GM12874 (cell line): ENCODE results near the gene TUBGCP6.

ENCODE experiments used
- CTCF ChIP-seq: IDR thresholded peaks from 2 replicates; pipeline ENCODE4 v1.5.1; 2011; ENCODE audit warnings: low read depth, mild to moderate bottlenecking, control low read depth, low read length, moderate library complexity; ENCODE audit not compliant: insufficient read depth

TUBGCP6 gene

GRCh38 chr22:50264946-50265669 lies 20.3 kb upstream of the TUBGCP6 start:
- no peak for TF ChIP-seq CTCF

- no peak for TF ChIP-seq CTCF
These were observed 19.4 kb upstream of the TUBGCP6 start for GRCh38 chr22:50264104-50264745.

GRCh38 chr22:50262973-50263617 lies 18.3 kb upstream of the TUBGCP6 start:
- TF ChIP-seq CTCF: no peak

- no peak for TF ChIP-seq CTCF
These were observed 17.7 kb upstream of the TUBGCP6 start for GRCh38 chr22:50262460-50262911.

DNA sequence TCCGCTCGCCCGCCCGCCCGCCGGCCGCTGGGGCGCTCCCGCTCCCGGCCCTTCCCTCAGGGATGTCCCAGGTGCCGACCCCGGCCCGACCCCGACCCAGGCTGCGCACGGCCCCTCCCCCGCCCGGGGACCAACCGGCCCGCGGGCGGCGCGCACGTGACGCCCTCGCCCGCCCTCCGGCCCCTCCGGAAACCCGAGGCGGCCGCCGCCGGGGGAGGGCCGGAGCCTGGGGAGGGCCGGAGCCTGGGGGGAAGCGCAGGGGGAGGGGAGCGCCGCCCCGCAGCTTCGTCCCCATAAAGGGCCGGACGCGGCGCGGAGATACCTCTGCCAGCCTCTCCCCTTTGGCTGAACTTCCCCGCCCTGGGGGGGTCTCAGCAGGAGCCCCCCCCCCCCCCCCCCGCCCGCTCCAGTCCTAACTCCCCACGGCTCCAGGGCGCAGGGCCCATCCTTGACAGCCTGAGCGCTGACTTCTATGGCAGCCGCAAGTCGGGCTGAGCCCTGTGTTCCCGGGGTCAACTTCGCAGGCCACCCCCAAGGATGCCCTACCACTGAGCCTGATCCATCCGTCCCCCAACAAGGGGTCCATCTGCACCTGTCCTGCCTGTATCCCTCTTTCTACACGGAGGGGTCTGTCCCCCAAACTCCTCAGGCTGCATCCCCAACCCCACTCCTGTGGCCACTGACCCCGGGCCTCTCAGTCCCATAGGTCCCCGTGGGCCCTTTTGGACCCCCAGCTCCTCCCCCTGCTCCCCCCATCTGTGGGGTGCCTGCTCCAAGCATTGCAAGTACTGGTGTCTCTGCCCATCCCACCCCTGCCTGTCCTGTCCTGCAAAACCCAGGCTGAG lies 17.0 kb upstream of the TUBGCP6 start, which contains the start of gene MAPK12:
TSS of gene MAPK12 (minus strand) at position 69 of the 845 bp plus-strand sequence. CDS start 174 bp downstream, outside the sequence.
- TF ChIP-seq CTCF: no peak

DNA sequence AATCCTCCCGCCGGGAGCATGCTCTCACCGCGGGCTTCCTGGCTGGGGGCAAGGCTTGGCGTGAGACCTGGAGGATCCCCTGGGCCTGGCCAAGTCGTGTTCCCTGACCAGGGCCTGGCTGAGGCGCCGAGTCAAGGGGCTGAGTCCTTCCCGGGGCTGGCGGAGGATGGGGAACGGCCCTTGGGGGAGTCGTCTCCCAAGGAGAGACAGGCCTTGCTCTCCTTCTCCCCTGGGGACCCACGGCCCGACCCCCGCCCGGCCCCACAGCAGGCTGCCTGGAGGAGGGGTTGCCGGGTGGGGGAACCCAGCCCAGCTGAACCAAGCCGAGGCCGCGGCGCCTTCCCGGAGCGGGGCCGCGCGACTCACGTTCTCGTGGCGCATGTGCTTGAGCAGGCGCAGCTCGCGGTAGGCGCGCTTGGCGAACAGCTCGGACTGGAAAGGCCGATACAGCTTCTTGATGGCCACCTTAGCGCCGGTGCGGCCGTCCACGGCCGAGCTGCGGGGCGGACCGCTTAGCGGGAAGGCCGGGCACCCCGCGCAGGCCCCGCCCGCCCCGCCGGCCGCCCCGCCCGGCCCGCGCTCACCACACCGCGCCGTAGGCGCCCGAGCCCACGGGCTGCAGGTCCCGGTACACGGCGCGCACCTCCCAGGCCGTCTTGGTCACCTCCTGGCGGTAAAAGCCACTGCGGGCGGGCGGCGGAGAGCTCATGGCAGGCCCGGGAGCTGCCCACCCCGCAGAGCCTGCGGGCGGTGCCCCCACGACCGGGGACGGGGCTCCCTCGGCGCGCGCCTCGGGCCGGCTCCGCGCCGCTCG lies 16.2 kb upstream of the TUBGCP6 start:
- TF ChIP-seq CTCF: no peak
